ENCODE measurements around the gene GMCL1.
A peak's percentile ranks its signal among the peaks of the same experiment; 100 is the strongest.

Gene GMCL1

GRCh38 chr2:69807821-69808540 lies 21.5 kb upstream of the GMCL1 start:
- DNase-seq (ENCODE audit: low read depth), result no peak
- H3K4me3 ChIP-seq (ENCODE audit: low read depth, low read length), result no peak overlapping the region
- no peak for TF ChIP-seq CTCF (IDR thresholded peaks at IDR 0.05; ENCODE audit: low read depth, low read length, missing control alignments)

GRCh38 chr2:69810550-69810949 lies 18.9 kb upstream of the GMCL1 start:
- no peak for DNase-seq (ENCODE audit: low read depth)
- no peak overlapping the region for H3K4me3 ChIP-seq (ENCODE audit: low read depth, low read length)
- TF ChIP-seq CTCF (IDR thresholded peaks at IDR 0.05; ENCODE audit: low read depth, low read length, missing control alignments), result no peak

- DNase-seq (ENCODE audit: low read depth), result no peak
- TF ChIP-seq CTCF (IDR thresholded peaks at IDR 0.05; ENCODE audit: low read depth, low read length, missing control alignments), result no peak
- H3K4me3 ChIP-seq (ENCODE audit: low read depth, low read length), result no peak overlapping the region
Measured at GRCh38 chr2:69811018-69811417, 18.4 kb upstream of the GMCL1 start.

- no peak for TF ChIP-seq CTCF (IDR thresholded peaks at IDR 0.05; ENCODE audit: low read depth, low read length, missing control alignments)
- DNase-seq (ENCODE audit: low read depth), result no peak
- no peak overlapping the region for H3K4me3 ChIP-seq (ENCODE audit: low read depth, low read length)
Measured at GRCh38 chr2:69811591-69811990, 17.9 kb upstream of the GMCL1 start.

- no peak for TF ChIP-seq CTCF (IDR thresholded peaks at IDR 0.05; ENCODE audit: low read depth, low read length, missing control alignments)
- DNase-seq (ENCODE audit: low read depth), result no peak
- H3K4me3 ChIP-seq (ENCODE audit: low read depth, low read length), result no peak overlapping the region
Measured at GRCh38 chr2:69815717-69816116, 13.7 kb upstream of the GMCL1 start.

- H3K4me3 ChIP-seq (ENCODE audit: low read depth, low read length), result no peak overlapping the region
Measured at GRCh38 chr2:69816923-69817542, 12.4 kb upstream of the GMCL1 start.

More at GRCh38 chr2:69816923-69817542, 12.4 kb upstream of the GMCL1 start:
- TF ChIP-seq CTCF (IDR thresholded peaks at IDR 0.05; ENCODE audit: low read depth, low read length, missing control alignments), result peak; percentile 75
- DNase-seq (ENCODE audit: low read depth), result peak; percentile 78

Data from GM12864 (cell line).